Measurements from ENCODE around the gene STPG1. TPM values are rescaled to one million over a fixed set of nuclear protein-coding genes. Genes with fewer than 3 reads are reported as not detected.

The STPG1 gene
- total and polyA plus RNA-seq, 9 of the 15 experiments (the other 6 are each of a cell fraction or from before 2014, with no cell fraction given) = 5.0 to 11.9 (median 8.3) TPM

DNA sequence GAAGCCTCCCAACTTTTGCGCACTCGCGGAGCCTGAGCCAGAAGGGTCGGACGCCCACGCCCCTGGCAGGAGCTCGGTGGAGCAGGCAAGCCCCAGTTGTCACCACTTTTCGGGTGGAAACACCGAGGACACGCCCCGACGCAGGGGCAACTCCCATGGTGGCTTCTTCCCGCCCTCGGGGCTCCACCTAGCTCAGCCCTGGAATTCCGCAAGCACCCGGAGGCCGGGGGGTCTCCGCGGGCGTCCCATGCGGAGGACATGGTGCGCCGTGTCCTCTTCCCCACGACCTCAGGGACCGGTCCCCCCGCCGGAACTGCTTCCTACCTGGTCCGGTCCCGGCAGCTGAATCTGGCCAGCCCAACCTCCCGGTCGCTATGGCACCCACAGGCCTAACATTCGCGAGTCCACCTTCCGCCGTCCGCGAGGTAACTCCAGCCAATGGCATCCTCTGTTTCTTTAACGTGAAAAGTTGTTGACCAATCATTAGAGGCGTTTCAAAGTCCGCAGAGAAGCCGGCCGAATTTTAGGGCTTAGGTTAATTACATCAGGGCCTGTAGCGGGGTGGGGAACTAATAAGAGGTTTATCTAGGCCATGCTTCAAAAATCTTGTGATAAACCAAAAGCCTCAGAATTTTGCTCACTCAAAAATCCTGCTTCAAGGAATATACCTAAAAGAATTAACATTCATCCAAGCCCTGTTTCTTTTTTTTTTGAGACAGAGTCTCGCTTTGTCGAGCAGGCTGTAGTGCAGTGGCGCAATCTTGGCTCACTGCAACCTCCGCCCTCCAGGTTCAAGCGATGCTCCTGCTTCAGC lies at the start of gene STPG1 (continued):
- TF ChIP-seq U2AF2 (optimal IDR thresholded peaks at IDR 0.05; ENCODE audit: low read depth, low read length) (no peak), DDX20 (tag; IDR thresholded peaks at IDR 0.05; ENCODE audit: low read depth) (no peak), MECOM (CRISPR knock-in tag; IDR thresholded peaks at IDR 0.05) (no peak), EP400 (IDR thresholded peaks at IDR 0.05) (peak; percentile 73), MYC (IDR thresholded peaks at IDR 0.05; ENCODE audit: low read depth, low read length) (peak; percentile 70; the same call in 1 of the 2 replicates), MYC (CRISPR knock-in tag; IDR thresholded peaks at IDR 0.05; ENCODE audit: borderline replicate concordance, low read depth) (no peak), RNF2 (IDR thresholded peaks at IDR 0.05) (0 out of 2 replicates have a peak, but pooled peaks have one; percentile 10), WHSC1 (IDR thresholded peaks at IDR 0.05; ENCODE audit: low read length) (no peak), SRSF1 (IDR thresholded peaks at IDR 0.05; ENCODE audit: low read depth, low read length) (peak; percentile 61; the same call in 1 of the 2 replicates), ZKSCAN8 (CRISPR knock-in tag; IDR thresholded peaks at IDR 0.05) (no peak), HSF4 (CRISPR knock-in tag; IDR thresholded peaks at IDR 0.05; ENCODE audit: borderline replicate concordance) (no peak), HDAC3 (IDR thresholded peaks at IDR 0.05; ENCODE audit: borderline replicate concordance, partially characterized antibody) (no peak), POLR2H (tag; IDR thresholded peaks at IDR 0.05; ENCODE audit: low read depth) (no peak), KAT2B (IDR thresholded peaks at IDR 0.05; ENCODE audit: low read depth, low read length) (no peak), ETV5 (CRISPR knock-in tag; IDR thresholded peaks at IDR 0.05; ENCODE audit: low read depth) (peak; percentile 89), MCM2 (IDR thresholded peaks at IDR 0.05; ENCODE audit: low read depth) (no peak), MAFF (IDR thresholded peaks at IDR 0.05; ENCODE audit: low read length) (no peak)
- TF ChIP-seq, protein P1, sequence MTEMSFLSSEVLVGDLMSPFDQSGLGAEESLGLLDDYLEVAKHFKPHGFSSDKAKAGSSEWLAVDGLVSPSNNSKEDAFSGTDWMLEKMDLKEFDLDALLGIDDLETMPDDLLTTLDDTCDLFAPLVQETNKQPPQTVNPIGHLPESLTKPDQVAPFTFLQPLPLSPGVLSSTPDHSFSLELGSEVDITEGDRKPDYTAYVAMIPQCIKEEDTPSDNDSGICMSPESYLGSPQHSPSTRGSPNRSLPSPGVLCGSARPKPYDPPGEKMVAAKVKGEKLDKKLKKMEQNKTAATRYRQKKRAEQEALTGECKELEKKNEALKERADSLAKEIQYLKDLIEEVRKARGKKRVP (CRISPR knock-in tag; IDR thresholded peaks at IDR 0.05) = no peak
- TF ChIP-seq, protein P2, sequence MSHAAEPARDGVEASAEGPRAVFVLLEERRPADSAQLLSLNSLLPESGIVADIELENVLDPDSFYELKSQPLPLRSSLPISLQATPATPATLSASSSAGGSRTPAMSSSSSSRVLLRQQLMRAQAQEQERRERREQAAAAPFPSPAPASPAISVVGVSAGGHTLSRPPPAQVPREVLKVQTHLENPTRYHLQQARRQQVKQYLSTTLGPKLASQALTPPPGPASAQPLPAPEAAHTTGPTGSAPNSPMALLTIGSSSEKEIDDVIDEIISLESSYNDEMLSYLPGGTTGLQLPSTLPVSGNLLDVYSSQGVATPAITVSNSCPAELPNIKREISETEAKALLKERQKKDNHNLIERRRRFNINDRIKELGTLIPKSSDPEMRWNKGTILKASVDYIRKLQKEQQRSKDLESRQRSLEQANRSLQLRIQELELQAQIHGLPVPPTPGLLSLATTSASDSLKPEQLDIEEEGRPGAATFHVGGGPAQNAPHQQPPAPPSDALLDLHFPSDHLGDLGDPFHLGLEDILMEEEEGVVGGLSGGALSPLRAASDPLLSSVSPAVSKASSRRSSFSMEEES (CRISPR knock-in tag; IDR thresholded peaks at IDR 0.05) = no peak
- TF ChIP-seq, protein P3, sequence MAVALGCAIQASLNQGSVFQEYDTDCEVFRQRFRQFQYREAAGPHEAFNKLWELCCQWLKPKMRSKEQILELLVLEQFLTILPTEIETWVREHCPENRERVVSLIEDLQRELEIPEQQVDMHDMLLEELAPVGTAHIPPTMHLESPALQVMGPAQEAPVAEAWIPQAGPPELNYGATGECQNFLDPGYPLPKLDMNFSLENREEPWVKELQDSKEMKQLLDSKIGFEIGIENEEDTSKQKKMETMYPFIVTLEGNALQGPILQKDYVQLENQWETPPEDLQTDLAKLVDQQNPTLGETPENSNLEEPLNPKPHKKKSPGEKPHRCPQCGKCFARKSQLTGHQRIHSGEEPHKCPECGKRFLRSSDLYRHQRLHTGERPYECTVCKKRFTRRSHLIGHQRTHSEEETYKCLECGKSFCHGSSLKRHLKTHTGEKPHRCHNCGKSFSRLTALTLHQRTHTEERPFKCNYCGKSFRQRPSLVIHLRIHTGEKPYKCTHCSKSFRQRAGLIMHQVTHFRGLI (CRISPR knock-in tag; IDR thresholded peaks at IDR 0.05) = no peak
- TF ChIP-seq, protein P4, sequence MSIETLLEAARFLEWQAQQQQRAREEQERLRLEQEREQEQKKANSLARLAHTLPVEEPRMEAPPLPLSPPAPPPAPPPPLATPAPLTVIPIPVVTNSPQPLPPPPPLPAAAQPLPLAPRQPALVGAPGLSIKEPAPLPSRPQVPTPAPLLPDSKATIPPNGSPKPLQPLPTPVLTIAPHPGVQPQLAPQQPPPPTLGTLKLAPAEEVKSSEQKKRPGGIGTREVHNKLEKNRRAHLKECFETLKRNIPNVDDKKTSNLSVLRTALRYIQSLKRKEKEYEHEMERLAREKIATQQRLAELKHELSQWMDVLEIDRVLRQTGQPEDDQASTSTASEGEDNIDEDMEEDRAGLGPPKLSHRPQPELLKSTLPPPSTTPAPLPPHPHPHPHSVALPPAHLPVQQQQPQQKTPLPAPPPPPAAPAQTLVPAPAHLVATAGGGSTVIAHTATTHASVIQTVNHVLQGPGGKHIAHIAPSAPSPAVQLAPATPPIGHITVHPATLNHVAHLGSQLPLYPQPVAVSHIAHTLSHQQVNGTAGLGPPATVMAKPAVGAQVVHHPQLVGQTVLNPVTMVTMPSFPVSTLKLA (conservative IDR thresholded peaks at IDR 0.05) = peak; percentile 42 to 80; a peak in 2 of 4 replicates
- TF ChIP-seq, protein P5, sequence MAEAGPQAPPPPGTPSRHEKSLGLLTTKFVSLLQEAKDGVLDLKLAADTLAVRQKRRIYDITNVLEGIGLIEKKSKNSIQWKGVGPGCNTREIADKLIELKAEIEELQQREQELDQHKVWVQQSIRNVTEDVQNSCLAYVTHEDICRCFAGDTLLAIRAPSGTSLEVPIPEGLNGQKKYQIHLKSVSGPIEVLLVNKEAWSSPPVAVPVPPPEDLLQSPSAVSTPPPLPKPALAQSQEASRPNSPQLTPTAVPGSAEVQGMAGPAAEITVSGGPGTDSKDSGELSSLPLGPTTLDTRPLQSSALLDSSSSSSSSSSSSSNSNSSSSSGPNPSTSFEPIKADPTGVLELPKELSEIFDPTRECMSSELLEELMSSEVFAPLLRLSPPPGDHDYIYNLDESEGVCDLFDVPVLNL (CRISPR knock-in tag; IDR thresholded peaks at IDR 0.05; ENCODE audit: low read depth) = no peak
